Hepatocyte (in vitro differentiated cells): ENCODE results near the gene SLC12A1. TPM values are rescaled to one million over a fixed set of nuclear protein-coding genes. Genes with fewer than 3 reads are reported as not detected.

Source experiments
- DNase-seq: peaks from one replicate; pipeline ENCODE4 v3.0.0-alpha.2; 2016; ENCODE audit warnings: low spot score
- H2AFZ ChIP-seq: fragments of 200-600 bp; sonication (generic); 2 replicates; pipeline ENCODE4 v1.6.0; 2016; ENCODE audit warnings: antibody characterized with exemption, mild to moderate bottlenecking
- H3K27ac ChIP-seq: fragments of 200-600 bp; sonication (generic); 2 replicates; pipeline ENCODE4 v1.5.1; 2016; ENCODE audit warnings: mild to moderate bottlenecking
- H3K27me3 ChIP-seq: fragments of 200-600 bp; sonication (generic); 2 replicates; pipeline ENCODE4 v1.6.1; 2016
- H3K36me3 ChIP-seq: fragments of 200-600 bp; sonication (generic); replicated peaks from 2 replicates; pipeline ENCODE4 v1.5.1; 2016; ENCODE audit warnings: low read depth; ENCODE audit not compliant: insufficient read depth
- H3K4me1 ChIP-seq: fragments of 200-600 bp; sonication (generic); 2 replicates; pipeline ENCODE4 v1.5.1; 2016; ENCODE audit warnings: mild to moderate bottlenecking, moderate library complexity; ENCODE audit not compliant: insufficient read depth
- H3K4me2 ChIP-seq: fragments of 200-600 bp; sonication (generic); 2 replicates; pipeline ENCODE4 v1.6.0; 2016
- H3K4me3 ChIP-seq: fragments of 200-600 bp; sonication (generic); 2 replicates; pipeline ENCODE4 v1.5.1; 2016; ENCODE audit warnings: mild to moderate bottlenecking
- H3K79me2 ChIP-seq: fragments of 200-600 bp; sonication (generic); 2 replicates; pipeline ENCODE4 v1.6.0; 2017; ENCODE audit warnings: mild to moderate bottlenecking
- H3K9me2 ChIP-seq: fragments of 200-600 bp; sonication (generic); replicated peaks from 2 replicates; pipeline ENCODE4 v1.6.0; 2017; ENCODE audit warnings: mild to moderate bottlenecking; ENCODE audit not compliant: insufficient read depth
- H3K9me3 ChIP-seq: fragments of 200-600 bp; sonication (generic); 2 replicates; pipeline ENCODE4 v1.5.1; 2016; ENCODE audit warnings: low read depth, mild to moderate bottlenecking
- H4K20me1 ChIP-seq: fragments of 200-600 bp; sonication (generic); 2 replicates; pipeline ENCODE4 v1.6.0; 2016; ENCODE audit warnings: mild to moderate bottlenecking; ENCODE audit not compliant: insufficient read depth, poor library complexity, severe bottlenecking
- CTCF ChIP-seq: fragments of 200-600 bp; sonication (generic); IDR thresholded peaks from 2 replicates; pipeline ENCODE4 v1.5.1; 2016; ENCODE audit warnings: antibody characterized with exemption, mild to moderate bottlenecking; ENCODE audit not compliant: poor library complexity
- EZH2 ChIP-seq: fragments of 200-600 bp; sonication (generic); IDR thresholded peaks from 2 replicates; pipeline ENCODE4 v1.6.1; 2016; ENCODE audit warnings: antibody characterized with exemption, mild to moderate bottlenecking, borderline replicate concordance
- EZH2phosphoT487 ChIP-seq: fragments of 200-600 bp; sonication (generic); IDR thresholded peaks from one replicate; pipeline ENCODE4 v1.6.1; 2018; ENCODE audit warnings: antibody characterized with exemption, mild to moderate bottlenecking, low read depth, moderate library complexity; ENCODE audit not compliant: unreplicated experiment, severe bottlenecking
- WGBS: methylation state at CpG from one replicate; pipeline ENCODE4 v1.1.6; 2016; ENCODE audit warnings: low lambda C conversion rate; ENCODE audit errors: missing lambda C conversion rate; 5-methylcytosine and 5-hydroxymethylcytosine counted together
- polyA plus RNA-seq: library from polyadenylated mRNA; unstranded; fragments of >200 nt; fragmentation: Nextera tagmentation; extraction: Ambion mirVana; gene quantifications from 2 replicates; pipeline ENCODE4 v1.2.1, GENCODE V29; 2016
- total RNA-seq: library from RNA; depleted of rRNA; stranded (reverse); fragments of >200 nt; gene quantifications from 2 replicates; pipeline ENCODE4 v1.2.3, GENCODE V29; 2014

The SLC12A1 gene
- total RNA-seq (not detected in 2 replicates), polyA plus RNA-seq (not detected in 2 replicates)

- Histone ChIP-seq H2AFZ (no peak within 1 kb of the TSS), H4K20me1 (no peaks in the 10 kb centered on the region), H3K4me1 (no peaks in the 10 kb centered on the region), H3K27me3 (no peaks in the 10 kb centered on the region), H3K4me3 (no peak within 1 kb of the TSS), H3K27ac (no peak within 1 kb of the TSS), H3K36me3 (no peaks in the 10 kb centered on the region), H3K9me2 (no peaks in the 10 kb centered on the region), H3K9me3 (no peaks in the 10 kb centered on the region), H3K4me2 (no peak within 1 kb of the TSS), H3K79me2 (no peaks in the 10 kb centered on the region)
- no peak for TF ChIP-seq EZH2phosphoT487
- TF ChIP-seq CTCF: no peak
- TF ChIP-seq EZH2: no peak
- no peak for DNase-seq
- 89% methylated on average over 1 of the region's 1 CpG for WGBS
Observed at GRCh38 chr15:48205981-48206380, at the start of gene SLC12A1. Gene SLC12A1, plus strand, starts transcription at chr15:48206302. Its CDS starts 1,418 bp downstream, at chr15:48207720.

- Histone ChIP-seq H3K36me3 (no peaks in the 10 kb centered on the region), H3K9me2 (no peaks in the 10 kb centered on the region), H4K20me1 (no peaks in the 10 kb centered on the region), H3K9me3 (no peaks in the 10 kb centered on the region), H3K4me2 (no peak overlapping the region), H3K27me3 (no peaks in the 10 kb centered on the region), H3K27ac (no peak overlapping the region), H2AFZ (no peak overlapping the region), H3K4me1 (no peaks in the 10 kb centered on the region), H3K79me2 (peaks cover 38% of the 10 kb centered on the region), H3K4me3 (no peak overlapping the region)
- TF ChIP-seq EZH2 (no peak), CTCF (no peak), EZH2phosphoT487 (no peak)
- 59% methylated on average over 3 of the region's 3 CpGs for WGBS
- no peak for DNase-seq
Observed at GRCh38 chr15:48168616-48169015, 37.5 kb upstream of the SLC12A1 start.

- no peaks in the 10 kb centered on the region for H3K9me2 ChIP-seq
- H4K20me1 ChIP-seq: no peaks in the 10 kb centered on the region
- H3K36me3 ChIP-seq: no peaks in the 10 kb centered on the region
- WGBS: 84% methylated on average over 1 of the region's 1 CpG
- no peak overlapping the region for H2AFZ ChIP-seq
- no peak for DNase-seq
- no peak overlapping the region for H3K27ac ChIP-seq
- no peaks in the 10 kb centered on the region for H3K9me3 ChIP-seq
- no peaks in the 10 kb centered on the region for H3K4me1 ChIP-seq
- no peak overlapping the region for H3K4me3 ChIP-seq
- H3K79me2 ChIP-seq: peaks cover 54% of the 10 kb centered on the region
- H3K27me3 ChIP-seq: no peaks in the 10 kb centered on the region
- TF ChIP-seq EZH2phosphoT487 (no peak), EZH2 (no peak), CTCF (no peak)
- no peak overlapping the region for H3K4me2 ChIP-seq
Observed at GRCh38 chr15:48170981-48171380, 35.1 kb upstream of the SLC12A1 start.

- Histone ChIP-seq H2AFZ (no peak overlapping the region), H3K79me2 (peaks cover 53% of the 10 kb centered on the region), H3K27ac (no peak overlapping the region), H4K20me1 (no peaks in the 10 kb centered on the region), H3K9me2 (no peaks in the 10 kb centered on the region), H3K4me3 (no peak overlapping the region), H3K4me2 (no peak overlapping the region), H3K9me3 (no peaks in the 10 kb centered on the region), H3K4me1 (no peaks in the 10 kb centered on the region), H3K36me3 (no peaks in the 10 kb centered on the region), H3K27me3 (peaks cover 4% of the 10 kb centered on the region)
- TF ChIP-seq EZH2: no peak
- TF ChIP-seq EZH2phosphoT487: no peak
- no peak for TF ChIP-seq CTCF
- no peak for DNase-seq
- 99% methylated on average over 3 of the region's 3 CpGs for WGBS
Observed at GRCh38 chr15:48175126-48175525, 31.0 kb upstream of the SLC12A1 start.
